MCF 10A (cell line): ENCODE results near the gene TROAP. TPM values are rescaled to one million over a fixed set of nuclear protein-coding genes. Genes with fewer than 3 reads are reported as not detected.
A peak's percentile ranks its signal among the peaks of the same experiment; 100 is the strongest.

Experiments
- BruUV-seq: library from RNA; stranded (reverse); fragments of 400-500 nt; replicated peaks from 2 replicates; lab custom pipeline; 2021; lab: Mats Ljungman, UMichigan
- CTCF ChIA-PET: fragments of 300-600 bp; sonication (Branson Sonifier 250); formaldehyde crosslinking; extraction: SDS; loops from one replicate; lab custom pipeline; 2021; ENCODE audit warnings: antibody characterized with exemption, inconsistent platforms; lab: Yijun Ruan, JAX
- POLR2A ChIA-PET: fragments of 300-600, 350-650 bp; sonication (Branson Sonifier 250); formaldehyde crosslinking; extraction: SDS; loops from one replicate; lab custom pipeline; 2020; ENCODE audit warnings: antibody characterized with exemption, inconsistent platforms; lab: Yijun Ruan, JAX
- DNase-seq: peaks from one replicate; pipeline ENCODE4 v3.0.0-alpha.2; 2018; ENCODE audit not compliant: unreplicated experiment
- H3K27ac Mint-ChIP-seq: one replicate; pipeline ENCODE4 v1.8.0; 2022; ENCODE audit warnings: mild to moderate bottlenecking, low read depth, mixed read lengths; ENCODE audit not compliant: unreplicated experiment
- H3K27me3 Mint-ChIP-seq: one replicate; pipeline ENCODE4 v1.8.0; 2022; ENCODE audit warnings: mixed read lengths; ENCODE audit not compliant: insufficient read depth, unreplicated experiment
- H3K36me3 Mint-ChIP-seq: one replicate; pipeline ENCODE4 v1.8.0; 2022; ENCODE audit warnings: mild to moderate bottlenecking, moderate library complexity, mixed read lengths; ENCODE audit not compliant: insufficient read depth, unreplicated experiment
- H3K4me1 Mint-ChIP-seq: one replicate; pipeline ENCODE4 v1.8.0; 2022; ENCODE audit warnings: mixed read lengths; ENCODE audit not compliant: insufficient read depth, unreplicated experiment
- H3K4me3 Mint-ChIP-seq: one replicate; pipeline ENCODE4 v1.8.0; 2022; ENCODE audit warnings: mild to moderate bottlenecking, moderate library complexity, mixed read lengths; ENCODE audit not compliant: unreplicated experiment
- H3K9me3 Mint-ChIP-seq: one replicate; pipeline ENCODE4 v1.8.0; 2022; ENCODE audit warnings: mixed read lengths; ENCODE audit not compliant: unreplicated experiment
- CTCF ChIP-seq: fragments of 200-600 bp; IDR thresholded peaks from one replicate; pipeline ENCODE4 v1.8.0; 2022; ENCODE audit warnings: antibody characterized with exemption, mild to moderate bottlenecking; ENCODE audit not compliant: unreplicated experiment
- intact Hi-C: fragments of 100-400 bp; cut with micrococcal nuclease; formaldehyde crosslinking; loops from 2 replicates; pipeline ENCODE4 v1.14.1; 2022
- total RNA-seq: library from RNA; stranded (reverse); gene quantifications from 2 replicates; pipeline ENCODE4 v1.2.3, GENCODE V29; 2022

Gene TROAP
- total RNA-seq, 1 experiment from 2014 or later: 41.9 TPM

DNA sequence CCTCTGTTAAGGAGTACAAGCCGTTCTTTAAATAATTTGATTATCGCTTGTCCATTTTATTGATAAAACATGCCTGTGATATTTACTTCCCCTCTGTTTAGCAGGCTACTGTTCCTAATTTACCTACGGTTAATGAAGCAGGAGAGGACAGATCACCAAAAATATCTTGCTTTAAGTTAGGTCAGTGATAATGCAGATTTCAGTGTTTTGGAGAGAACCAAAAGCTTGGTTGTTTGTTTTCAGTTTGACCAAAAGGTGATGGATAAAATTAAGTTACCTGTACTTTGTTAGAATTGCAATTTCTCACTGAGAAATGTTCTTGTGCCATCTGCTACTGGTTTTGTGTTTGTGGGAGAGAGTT lies 45.2 kb downstream of the TROAP start:
- peaks cover 10% of the 10 kb centered on the region for H3K36me3 Mint-ChIP-seq
- H3K27me3 Mint-ChIP-seq: no peaks in the 10 kb centered on the region
- no peak for DNase-seq
- no peaks in the 10 kb centered on the region for H3K9me3 Mint-ChIP-seq
- H3K4me1 Mint-ChIP-seq: peaks cover 24% of the 10 kb centered on the region
- TSS peak; percentile 20 for BruUV-seq
- peak overlapping the region; percentile 33 for H3K27ac Mint-ChIP-seq
- no peak for TF ChIP-seq CTCF
- peak overlapping the region; percentile 80 for H3K4me3 Mint-ChIP-seq
- intact Hi-C loops: no loop called here
- CTCF ChIA-PET: interaction anchor here (1.2 to 4.2 kb wide), 2 partner anchors 11 to 20 kb away, joined by 3 to 30 read pairs; no protein-coding TSS in a partner anchor
- POLR2A ChIA-PET: interaction anchor here (0.6 to 4.0 kb wide), 12 partner anchors 9 to 213 kb away, joined by 3 to 57 read pairs (median 4); partner anchors contain the start of gene TUBA1C

- ChIA-PET CTCF (interaction anchor here (0.5 to 4.2 kb wide), 2 partner anchors 12 to 116 kb away, joined by 4 to 30 read pairs; no protein-coding TSS in a partner anchor), POLR2A (interaction anchor here (1.0 to 3.4 kb wide), 5 partner anchors 11 to 238 kb away, joined by 3 to 12 read pairs (median 4); no protein-coding TSS in a partner anchor)
- Mint-ChIP-seq H3K9me3 (no peaks in the 10 kb centered on the region), H3K4me3 (no peak overlapping the region), H3K27me3 (no peaks in the 10 kb centered on the region), H3K4me1 (peaks cover 24% of the 10 kb centered on the region), H3K36me3 (peaks cover 10% of the 10 kb centered on the region), H3K27ac (no peak overlapping the region)
- DNase-seq: peak; percentile 59
- no TSS peak for BruUV-seq
- intact Hi-C loops: no loop called here
- TF ChIP-seq CTCF: no peak
These were observed 46.5 kb downstream of the TROAP start for GRCh38 chr12:49369411-49370145.

- TF ChIP-seq CTCF: no peak
- no TSS peak for BruUV-seq
- Mint-ChIP-seq H3K9me3 (no peaks in the 10 kb centered on the region), H3K4me3 (no peak overlapping the region), H3K36me3 (peaks cover 10% of the 10 kb centered on the region), H3K4me1 (peaks cover 21% of the 10 kb centered on the region), H3K27ac (no peak overlapping the region), H3K27me3 (no peaks in the 10 kb centered on the region)
- DNase-seq: no peak
- intact Hi-C loops: no loop called here
- POLR2A ChIA-PET: interaction anchor here (1.0 to 3.4 kb wide), 5 partner anchors 12 to 239 kb away, joined by 3 to 12 read pairs (median 4); no protein-coding TSS in a partner anchor
- CTCF ChIA-PET: interaction anchor here (1.5 kb wide), 1 partner anchor 144 kb away, joined by 3 read pairs; no protein-coding TSS in a partner anchor
These were observed 47.5 kb downstream of the TROAP start for GRCh38 chr12:49370539-49370938.

DNA sequence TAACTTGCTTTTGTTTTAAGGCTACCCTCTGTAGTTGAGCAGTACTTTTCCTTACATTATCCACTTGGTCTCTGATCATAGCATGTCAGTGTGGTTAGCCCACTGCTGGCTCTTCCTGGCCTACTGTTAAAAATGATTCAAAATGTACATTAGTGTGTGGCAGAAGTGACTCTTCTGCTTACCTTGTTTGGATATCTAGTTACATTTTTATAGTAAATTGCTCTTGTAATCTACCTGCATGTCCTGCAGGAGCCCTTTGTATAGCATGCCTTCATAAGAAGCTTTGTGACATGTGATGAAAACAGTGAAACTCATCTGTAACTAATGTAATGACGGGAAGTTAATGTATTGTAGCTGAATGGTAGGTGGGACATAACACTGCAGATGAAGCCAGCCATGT lies 52.4 kb downstream of the TROAP start:
- intact Hi-C loops: no loop called here
- Mint-ChIP-seq H3K27me3 (no peaks in the 10 kb centered on the region), H3K4me3 (no peak overlapping the region), H3K27ac (no peak overlapping the region), H3K9me3 (no peaks in the 10 kb centered on the region), H3K4me1 (no peaks in the 10 kb centered on the region), H3K36me3 (peaks cover 8% of the 10 kb centered on the region)
- POLR2A ChIA-PET: interaction anchor here (0.7 kb wide), 1 partner anchor 428 kb away, joined by 4 read pairs; no protein-coding TSS in a partner anchor
- no TSS peak for BruUV-seq
- no peak for DNase-seq
- no peak for TF ChIP-seq CTCF
- CTCF ChIA-PET: interaction anchor here (1.3 kb wide), 1 partner anchor 33 kb away, joined by 3 read pairs; no protein-coding TSS in a partner anchor
